ENCODE measurements around the gene TRIM47. TPM values are rescaled to one million over a fixed set of nuclear protein-coding genes. Genes with fewer than 3 reads are reported as not detected.
"Not testable (repeated sequence)": the region's sequence is repeated elsewhere in the genome, so short reads cannot be mapped to it uniquely, and the experiment has no call there.

The TRIM47 gene
- polyA plus RNA-seq, 3 donors, result 5.8 to 9.1 (median 6.3) TPM

- DNase-seq (ENCODE audit: low read depth in 3 of 3, low spot score in 2 of 3), result no peak
Measured at GRCh38 chr17:75892556-75893224, 14.3 kb upstream of the TRIM47 start.

GRCh38 chr17:75891605-75892555 lies 13.5 kb upstream of the TRIM47 start:
- DNase-seq (ENCODE audit: low read depth in 3 of 3, low spot score in 2 of 3), result no peak

GRCh38 chr17:75891022-75891604 lies 12.7 kb upstream of the TRIM47 start:
- no peak for DNase-seq (ENCODE audit: low read depth in 3 of 3, low spot score in 2 of 3)

GRCh38 chr17:75889454-75889853 lies 11.1 kb upstream of the TRIM47 start:
- no peak for DNase-seq (ENCODE audit: low read depth in 3 of 3, low spot score in 2 of 3)

- no peak for DNase-seq (ENCODE audit: low read depth in 3 of 3, low spot score in 2 of 3)
Measured at GRCh38 chr17:75888484-75888883, 10.1 kb upstream of the TRIM47 start.

- DNase-seq (ENCODE audit: low read depth in 3 of 3, low spot score in 2 of 3), result not testable (repeated sequence)
Measured at GRCh38 chr17:75885860-75886259, 7.5 kb upstream of the TRIM47 start.

- no peak for DNase-seq (ENCODE audit: low read depth in 3 of 3, low spot score in 2 of 3)
Measured at GRCh38 chr17:75885431-75885830, 7.0 kb upstream of the TRIM47 start.

GRCh38 chr17:75881678-75882454 lies 3.5 kb upstream of the TRIM47 start:
- no peak for DNase-seq (ENCODE audit: low read depth in 3 of 3, low spot score in 2 of 3)

GRCh38 chr17:75880266-75880665 lies 1.9 kb upstream of the TRIM47 start:
- no peak for DNase-seq (ENCODE audit: low read depth in 3 of 3, low spot score in 2 of 3)

- no peak for DNase-seq (ENCODE audit: low read depth in 3 of 3, low spot score in 2 of 3)
Measured at GRCh38 chr17:75877752-75878173, 618 bp downstream of the TRIM47 start.

- DNase-seq (ENCODE audit: low read depth in 3 of 3, low spot score in 2 of 3), result no peak
Measured at GRCh38 chr17:75876938-75877751, 1.2 kb downstream of the TRIM47 start.

- DNase-seq (ENCODE audit: low read depth in 3 of 3, low spot score in 2 of 3), result no peak
Measured at GRCh38 chr17:75876190-75876937, 2.0 kb downstream of the TRIM47 start.

GRCh38 chr17:75875940-75876189 lies 2.5 kb downstream of the TRIM47 start:
- DNase-seq (ENCODE audit: low read depth in 3 of 3, low spot score in 2 of 3), result no peak

- DNase-seq (ENCODE audit: low read depth in 3 of 3, low spot score in 2 of 3), result no peak
Measured at GRCh38 chr17:75875182-75875939, 3.0 kb downstream of the TRIM47 start.

GRCh38 chr17:75874323-75875181 lies 3.8 kb downstream of the TRIM47 start:
- no peak for DNase-seq (ENCODE audit: low read depth in 3 of 3, low spot score in 2 of 3)

- no peak for DNase-seq (ENCODE audit: low read depth in 3 of 3, low spot score in 2 of 3)
Measured at GRCh38 chr17:75873587-75874322, 4.6 kb downstream of the TRIM47 start.
